H7 (cell line): ENCODE measurements around the gene PTPRD. TPM values are rescaled to one million over a fixed set of nuclear protein-coding genes. Genes with fewer than 3 reads are reported as not detected.

Source experiments
- DNase-seq: peaks from one replicate; pipeline ENCODE4 v3.0.0; 2012
- H3K27me3 ChIP-seq: 2 replicates; pipeline ENCODE4 v1.6.0; 2011; ENCODE audit warnings: mild to moderate bottlenecking, low read length; ENCODE audit not compliant: control insufficient read depth, insufficient read depth
- H3K36me3 ChIP-seq: replicated peaks from 2 replicates; pipeline ENCODE4 v1.5.1; 2011; ENCODE audit warnings: low read length; ENCODE audit not compliant: control insufficient read depth, insufficient read depth
- H3K4me3 ChIP-seq: 2 replicates; pipeline ENCODE4 v1.5.1; 2011; ENCODE audit warnings: low read depth, mild to moderate bottlenecking, control low read depth, low read length, moderate library complexity; ENCODE audit not compliant: insufficient read depth
- total RNA-seq: library from RNA; depleted of rRNA; stranded (reverse); fragments of >200 nt; shearing (Covaris generic); gene quantifications from 2 replicates; pipeline ENCODE4 v1.2.3, GENCODE V29; 2014

The PTPRD gene
- total RNA-seq, 1 experiment from 2014 or later: 21.5 TPM

DNA sequence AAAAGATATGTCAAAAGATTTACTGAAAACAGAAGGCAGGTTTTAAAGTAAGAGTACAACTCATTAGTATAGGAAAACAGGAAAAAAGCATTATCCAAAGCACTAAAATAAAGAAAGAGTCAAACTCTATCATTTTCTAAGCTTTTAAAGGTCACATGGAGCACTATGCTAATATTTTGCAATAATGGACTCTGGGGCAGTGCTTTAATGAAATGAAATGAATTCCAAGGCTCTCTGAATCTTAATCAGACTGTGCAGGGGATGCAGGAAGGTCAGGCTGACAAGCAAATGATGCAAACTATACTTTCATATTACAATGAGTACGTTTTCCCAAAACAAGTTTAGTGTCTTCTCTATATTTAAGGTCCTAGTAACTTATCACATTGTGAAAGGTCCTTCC lies 1831.3 kb downstream of the PTPRD start:
- no peak for DNase-seq

DNA sequence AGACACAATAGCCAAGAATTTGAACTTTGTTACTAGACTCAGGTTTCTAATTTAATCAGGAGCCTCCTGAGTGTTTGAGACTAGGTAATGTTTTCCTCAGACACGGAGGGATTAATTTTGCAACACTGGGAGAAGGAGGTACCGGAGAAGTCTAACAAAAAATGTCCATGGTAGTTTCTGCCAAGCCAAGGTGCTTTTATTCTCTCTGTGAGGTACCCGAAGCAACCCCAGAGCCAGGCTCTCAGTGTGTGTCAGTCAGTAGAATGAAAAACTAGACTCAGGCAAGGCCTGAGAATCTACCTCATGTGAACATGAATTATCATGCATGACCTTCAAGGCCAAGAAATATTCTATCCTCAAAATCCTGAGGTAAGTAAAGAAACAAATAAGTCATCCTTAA lies 1832.4 kb downstream of the PTPRD start:
- Histone ChIP-seq H3K36me3 (no peaks in the 10 kb centered on the region), H3K27me3 (no peaks in the 10 kb centered on the region), H3K4me3 (no peak overlapping the region)
- DNase-seq: no peak

More for the DNA sequence above, 1831.3 kb downstream of the PTPRD start:
- Histone ChIP-seq H3K36me3 (no peaks in the 10 kb centered on the region), H3K4me3 (no peak overlapping the region), H3K27me3 (no peaks in the 10 kb centered on the region)

DNA sequence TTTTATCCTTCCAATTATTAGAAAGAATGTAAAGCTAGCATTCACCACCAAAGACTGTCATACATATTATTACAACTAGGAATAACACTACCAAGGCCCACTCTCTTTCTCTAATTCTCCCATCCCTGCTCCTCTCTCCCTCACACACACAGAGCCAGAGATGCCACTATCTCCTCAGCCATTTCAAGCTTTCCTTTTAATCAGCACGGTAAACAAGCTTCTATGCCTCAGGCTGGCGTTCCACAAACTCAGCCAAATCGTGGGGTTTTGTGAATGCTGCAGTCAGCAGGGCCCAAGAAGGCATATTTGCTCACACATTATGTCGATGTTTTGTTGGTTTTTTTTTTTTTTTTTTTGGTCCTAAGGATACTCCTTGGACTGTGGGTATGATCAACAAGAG lies 1833.3 kb downstream of the PTPRD start:
- H3K27me3 ChIP-seq: no peaks in the 10 kb centered on the region
- DNase-seq: no peak
- no peak overlapping the region for H3K4me3 ChIP-seq
- no peaks in the 10 kb centered on the region for H3K36me3 ChIP-seq

DNA sequence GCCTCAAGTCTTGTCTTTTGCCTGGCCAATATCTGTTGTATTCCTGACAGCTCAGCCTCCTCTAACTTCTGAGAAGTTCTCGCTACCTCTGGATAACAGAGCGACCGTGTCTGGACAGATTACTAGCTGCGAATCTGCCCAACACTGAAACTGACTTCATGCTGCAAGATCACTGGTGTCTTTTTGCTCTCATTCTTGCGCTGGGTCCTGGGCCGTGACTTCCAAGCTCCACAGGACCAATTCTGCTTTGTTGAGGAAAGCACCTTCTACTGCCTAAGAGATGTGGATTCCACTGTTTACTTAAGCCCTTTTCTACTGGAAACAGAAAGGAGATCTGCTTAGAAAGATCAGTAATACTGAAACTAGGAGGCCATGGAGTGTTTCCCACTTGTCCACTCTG lies 1834.4 kb downstream of the PTPRD start:
- no peaks in the 10 kb centered on the region for H3K36me3 ChIP-seq
- H3K4me3 ChIP-seq: no peak overlapping the region
- H3K27me3 ChIP-seq: no peaks in the 10 kb centered on the region
- no peak for DNase-seq

DNA sequence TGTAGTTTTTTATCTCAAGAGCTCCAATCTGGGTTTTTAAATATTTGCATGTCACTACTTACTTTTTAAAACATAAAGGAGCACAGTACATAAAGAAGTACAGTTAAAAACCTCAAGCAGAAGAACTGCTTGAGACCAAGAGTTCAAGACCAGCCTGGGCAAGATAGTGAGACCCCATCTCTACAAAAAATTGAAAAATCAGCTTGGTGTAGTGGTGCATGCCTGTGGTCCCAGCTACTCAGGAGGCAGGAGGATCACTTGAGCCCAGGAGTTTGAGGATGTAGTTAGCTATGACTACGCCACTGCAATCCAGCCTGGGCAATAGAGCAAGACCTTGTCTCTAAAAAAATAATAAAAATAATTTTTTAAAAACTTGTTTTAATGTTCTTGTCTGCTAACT lies 1840.5 kb downstream of the PTPRD start:
- no peak overlapping the region for H3K4me3 ChIP-seq
- DNase-seq: no peak
- H3K27me3 ChIP-seq: no peaks in the 10 kb centered on the region
- no peaks in the 10 kb centered on the region for H3K36me3 ChIP-seq

DNA sequence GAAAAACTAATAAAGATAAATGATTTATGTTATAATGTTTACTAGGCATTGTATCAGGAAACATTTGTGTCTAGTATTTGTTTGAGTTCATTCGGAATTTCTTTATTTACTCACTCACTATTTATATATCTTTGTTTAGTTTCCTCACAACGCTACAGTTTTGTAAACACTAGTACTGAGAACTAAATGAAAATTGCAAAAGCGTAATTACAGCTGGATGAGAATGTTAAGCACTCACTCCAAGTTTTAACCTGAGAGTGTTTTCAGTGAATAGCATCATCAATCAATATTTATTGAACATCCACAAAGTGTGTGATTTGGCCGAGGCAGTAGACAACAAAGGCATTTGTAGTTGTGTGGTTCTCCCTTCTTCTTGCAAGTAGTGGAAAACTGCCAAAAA lies 1843.6 kb downstream of the PTPRD start:
- no peak for DNase-seq

DNA sequence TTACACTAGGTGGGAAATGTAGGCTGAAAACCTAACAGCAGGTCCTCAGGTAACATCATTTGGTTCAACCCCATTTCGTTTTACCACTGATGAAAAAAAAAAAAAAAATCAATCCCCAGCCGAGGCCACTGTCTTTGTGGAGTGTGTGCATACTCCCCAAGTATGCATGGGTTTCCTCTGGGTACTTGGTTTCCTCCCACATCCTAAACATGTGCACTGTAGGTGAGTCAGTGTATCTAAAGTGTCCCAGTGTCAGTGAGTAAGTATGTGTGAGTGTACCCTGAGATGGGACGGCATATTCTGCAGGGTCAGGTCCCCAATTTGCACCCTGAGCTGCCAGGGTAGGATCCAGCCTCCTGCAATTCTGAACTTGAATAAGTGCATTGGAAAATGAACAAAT lies 1846.7 kb downstream of the PTPRD start:
- Histone ChIP-seq H3K27me3 (no peaks in the 10 kb centered on the region), H3K36me3 (no peaks in the 10 kb centered on the region), H3K4me3 (no peak overlapping the region)
- no peak for DNase-seq

More for the DNA sequence above, 1843.6 kb downstream of the PTPRD start:
- no peaks in the 10 kb centered on the region for H3K27me3 ChIP-seq
- H3K36me3 ChIP-seq: no peaks in the 10 kb centered on the region
- H3K4me3 ChIP-seq: no peak overlapping the region

DNA sequence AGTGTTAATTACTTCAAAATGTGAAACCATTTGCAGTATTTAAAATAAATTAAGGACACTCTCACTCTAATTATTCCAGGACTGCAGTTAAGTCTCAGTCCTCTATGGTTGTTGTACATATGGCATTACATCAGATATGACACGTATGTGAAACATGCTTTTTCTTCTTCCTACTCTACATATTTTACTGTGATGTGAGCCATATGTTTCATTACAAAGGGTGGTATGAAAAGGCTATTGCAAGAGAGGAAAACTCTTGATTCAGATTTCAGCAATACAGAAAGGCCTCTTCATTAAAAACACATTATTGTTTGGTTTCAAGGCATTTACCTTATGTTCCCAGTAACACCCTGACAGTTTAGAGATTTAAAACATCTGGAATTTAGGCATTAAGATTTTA lies 1848.8 kb downstream of the PTPRD start:
- Histone ChIP-seq H3K27me3 (no peaks in the 10 kb centered on the region), H3K36me3 (no peaks in the 10 kb centered on the region), H3K4me3 (no peak overlapping the region)
- DNase-seq: no peak

DNA sequence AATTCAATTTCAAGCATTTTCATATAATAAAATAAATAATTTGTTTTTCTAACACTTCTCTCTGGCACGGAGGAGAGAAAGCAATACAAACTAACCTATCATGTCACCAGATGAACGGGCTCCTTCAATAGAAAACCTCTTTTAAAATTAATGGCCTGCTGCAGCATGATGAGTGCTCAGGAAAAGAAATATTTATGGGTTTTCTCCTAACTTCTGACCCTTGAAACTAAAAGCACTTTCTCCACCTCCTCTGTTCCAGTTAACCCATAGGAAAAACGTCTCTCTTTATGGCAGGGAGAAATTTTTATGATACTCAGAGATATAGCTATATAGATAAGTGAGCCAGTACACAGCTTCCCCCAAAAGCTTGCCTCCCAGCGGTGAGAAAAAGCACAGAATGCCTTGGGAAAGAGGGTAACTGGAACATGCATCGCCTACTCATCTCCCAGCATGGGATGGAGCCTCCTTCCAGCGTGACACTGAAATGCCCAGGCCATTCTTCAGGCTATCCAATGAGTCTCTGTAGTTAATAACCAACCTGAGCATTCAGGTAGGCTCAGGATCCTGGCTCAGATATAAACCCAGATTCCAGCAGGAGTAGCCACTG lies 1850.2 kb downstream of the PTPRD start:
- Histone ChIP-seq H3K27me3 (no peaks in the 10 kb centered on the region), H3K36me3 (no peaks in the 10 kb centered on the region), H3K4me3 (no peak overlapping the region)
- DNase-seq: peak; percentile 12

DNA sequence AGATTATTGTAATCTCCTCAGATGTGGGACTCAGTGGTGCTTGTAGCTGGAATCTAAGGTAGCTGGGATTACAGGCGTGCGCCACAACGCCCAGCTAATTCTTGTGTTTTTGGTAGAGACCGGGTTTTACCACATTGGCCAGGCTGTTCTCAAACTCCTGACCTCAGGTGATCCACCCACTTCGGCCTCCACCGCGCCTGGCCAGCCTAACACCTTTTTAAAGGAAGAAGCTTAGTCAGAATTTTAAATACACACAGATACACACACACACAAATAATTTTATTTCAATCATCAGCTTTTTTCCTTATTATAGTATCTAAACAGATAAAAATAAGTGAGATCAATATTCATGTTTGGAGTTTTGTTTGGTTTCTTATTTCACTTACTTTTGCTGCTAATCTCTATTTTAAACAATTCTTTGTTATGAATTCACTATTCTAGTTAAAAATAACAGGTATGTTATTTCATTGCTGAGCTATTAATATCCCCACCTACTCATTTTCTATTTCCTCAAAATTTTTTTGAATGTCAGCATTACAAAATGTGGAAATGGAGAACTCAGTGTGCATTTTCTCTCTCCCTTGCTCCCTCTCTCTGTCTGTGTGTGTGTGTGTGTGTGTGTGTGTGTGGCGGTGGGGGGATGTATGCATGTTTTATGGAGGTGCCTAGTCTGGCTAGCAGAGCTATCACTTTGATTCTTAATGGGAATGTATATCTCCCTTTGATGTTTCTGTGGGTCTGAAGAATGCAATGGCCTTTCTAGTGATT lies 1852.6 kb downstream of the PTPRD start:
- H3K4me3 ChIP-seq: no peak overlapping the region
- DNase-seq: no peak

DNA sequence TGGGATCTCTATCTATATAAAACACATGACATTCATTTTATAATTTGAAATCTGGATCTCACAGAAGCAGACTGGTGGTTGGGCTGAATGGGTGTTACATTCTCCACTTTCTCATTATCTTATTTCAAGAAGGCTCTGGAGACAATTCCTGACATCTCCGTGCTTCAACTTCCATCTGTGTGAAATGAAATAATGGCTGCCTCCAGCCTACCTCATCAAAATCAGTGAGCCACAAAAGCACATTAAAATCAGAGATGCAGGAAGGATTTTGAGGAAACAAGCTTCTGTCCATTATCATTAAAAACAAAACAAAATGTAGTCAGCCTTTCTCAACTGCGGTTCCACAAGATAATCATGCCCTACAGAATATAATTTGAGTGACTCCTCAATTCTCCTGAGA lies 1854.9 kb downstream of the PTPRD start:
- H3K27me3 ChIP-seq: no peaks in the 10 kb centered on the region
- H3K4me3 ChIP-seq: no peak overlapping the region
- no peak for DNase-seq
- H3K36me3 ChIP-seq: no peaks in the 10 kb centered on the region

More for the DNA sequence above, 1852.6 kb downstream of the PTPRD start:
- H3K36me3 ChIP-seq: no peaks in the 10 kb centered on the region
- no peaks in the 10 kb centered on the region for H3K27me3 ChIP-seq

DNA sequence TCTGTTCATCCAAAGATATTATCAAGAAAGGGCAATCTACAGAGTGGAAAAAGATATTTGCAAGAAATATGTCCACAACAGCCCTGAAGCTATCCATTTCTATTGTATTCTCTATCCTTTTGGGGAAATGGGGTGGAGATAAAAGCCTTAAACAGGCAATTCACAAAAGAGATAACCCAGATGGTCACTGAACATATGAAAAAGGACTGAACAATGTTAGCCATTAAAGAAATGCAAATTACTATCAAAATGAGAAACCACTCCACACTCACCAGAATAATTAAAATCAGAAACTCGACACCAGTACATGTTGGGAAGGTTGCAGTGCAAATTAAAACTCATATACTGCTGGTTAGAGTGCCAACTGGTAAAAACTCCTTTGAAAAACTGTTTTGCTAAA lies 1858.1 kb downstream of the PTPRD start:
- Histone ChIP-seq H3K4me3 (no peak overlapping the region), H3K27me3 (no peaks in the 10 kb centered on the region), H3K36me3 (no peaks in the 10 kb centered on the region)
- no peak for DNase-seq

DNA sequence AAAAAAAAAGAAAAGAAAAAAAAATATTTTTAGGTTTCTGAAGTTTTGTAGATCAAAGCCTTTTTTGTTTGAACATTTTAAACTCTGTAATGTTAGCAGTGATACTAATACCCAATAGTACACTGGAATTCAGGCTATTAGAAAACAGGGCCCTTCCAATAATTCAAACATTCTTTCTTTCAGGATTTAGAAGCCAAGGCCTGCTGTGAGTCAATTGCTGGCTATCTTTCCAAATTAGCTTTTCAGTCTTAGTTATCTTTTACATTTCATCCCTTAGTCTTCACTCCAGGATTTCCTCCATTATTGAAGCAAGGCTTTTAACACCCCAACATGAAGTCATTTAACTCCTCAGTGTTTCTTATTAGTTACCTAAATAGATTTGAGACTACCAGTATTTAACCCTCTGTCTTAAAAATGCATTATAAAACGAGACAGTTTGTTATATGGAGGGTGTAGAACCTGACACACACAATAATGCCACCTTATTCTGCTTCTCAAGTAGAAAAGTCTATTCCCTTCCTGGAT lies 1861.3 kb downstream of the PTPRD start:
- Histone ChIP-seq H3K4me3 (no peak overlapping the region), H3K36me3 (no peaks in the 10 kb centered on the region), H3K27me3 (no peaks in the 10 kb centered on the region)
- no peak for DNase-seq

DNA sequence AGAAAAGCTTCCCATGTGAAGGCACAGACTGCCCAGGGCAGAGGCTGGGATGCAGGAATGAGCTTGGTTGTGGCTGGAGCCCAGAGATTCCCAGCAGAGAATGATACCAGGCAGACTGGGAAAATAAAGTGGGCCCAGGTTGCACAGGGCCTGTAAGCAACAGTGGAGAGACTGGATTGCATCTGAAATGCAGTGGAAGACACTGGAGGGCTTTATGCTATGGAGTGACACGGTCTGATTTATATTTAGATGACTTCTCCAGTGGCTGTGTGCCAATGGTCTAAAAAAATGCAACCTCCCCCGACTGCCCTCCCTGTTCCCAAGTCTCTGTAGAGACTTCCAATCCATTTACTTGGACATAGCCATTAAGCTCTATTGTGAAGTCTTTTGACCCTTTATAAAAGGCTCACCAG lies 1862.2 kb downstream of the PTPRD start:
- no peaks in the 10 kb centered on the region for H3K36me3 ChIP-seq
- no peaks in the 10 kb centered on the region for H3K27me3 ChIP-seq
- DNase-seq: no peak
- H3K4me3 ChIP-seq: no peak overlapping the region

DNA sequence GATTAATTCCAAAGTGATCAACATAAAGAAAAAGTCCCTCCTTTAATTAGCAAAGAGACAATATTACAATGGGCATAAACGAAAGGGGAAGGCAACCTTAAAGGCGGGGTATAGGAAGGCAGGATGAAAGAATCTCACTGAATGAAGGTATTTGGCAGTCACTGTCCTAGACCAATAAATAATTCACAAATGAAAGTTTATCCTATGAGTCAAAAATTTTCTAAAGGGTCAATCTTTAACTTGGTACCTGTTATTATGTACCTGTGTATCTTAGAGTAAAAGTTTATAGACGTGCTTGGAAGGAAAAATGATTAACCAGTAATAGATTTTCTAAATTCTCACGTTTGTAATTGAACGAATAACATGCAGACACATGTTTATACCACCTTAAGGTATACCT lies 1867.5 kb downstream of the PTPRD start:
- Histone ChIP-seq H3K36me3 (no peaks in the 10 kb centered on the region), H3K27me3 (no peaks in the 10 kb centered on the region), H3K4me3 (no peak overlapping the region)
- no peak for DNase-seq
